ENCODE data around the gene ZNF710. TPM values are rescaled to one million over a fixed set of nuclear protein-coding genes. Genes with fewer than 3 reads are reported as not detected.

ZNF710 gene
- total and polyA plus RNA-seq, 9 of the 15 experiments (the other 6 are each of a cell fraction or from before 2014, with no cell fraction given), result 0.56 to 14.2 (median 5.2) TPM

GRCh38 chr15:90024406-90024805 is 23.3 kb downstream of the ZNF710 start:
- 0 out of 4 replicates have a peak overlapping the region, but pooled peaks of 1 of the 2 experiments have one; percentile 40 for H3K9ac ChIP-seq (ENCODE audit: insufficient read depth in 1 of 2, low read depth in 2 of 2, low read length in 2 of 2)
- no peaks in the 10 kb centered on the region for H3K79me2 ChIP-seq (ENCODE audit: control insufficient read depth, insufficient read depth, low read length)
- no TSS peak for BruUV-seq (replicated peaks)
- ATAC-seq, result no peak
- TF ChIP-seq ZNF217 (CRISPR knock-in tag; IDR thresholded peaks at IDR 0.05), result no peak
- no peak for TF ChIP-seq KDM4B (IDR thresholded peaks at IDR 0.05; ENCODE audit: borderline replicate concordance in 2 of 2, low read depth in 1 of 2)
- TF ChIP-seq RB1 (IDR thresholded peaks at IDR 0.05; ENCODE audit: low read depth), result no peak
- TF ChIP-seq TCF7 (IDR thresholded peaks at IDR 0.05; ENCODE audit: borderline replicate concordance), result no peak
- TF ChIP-seq TCF3 (CRISPR knock-in tag; IDR thresholded peaks at IDR 0.05), result no peak
- no peak for TF ChIP-seq NFATC3 (IDR thresholded peaks at IDR 0.05)
- no peak for TF ChIP-seq BCL6 (CRISPR knock-in tag; IDR thresholded peaks at IDR 0.05)
- no peak for TF ChIP-seq CREBBP (IDR thresholded peaks at IDR 0.05; ENCODE audit: low read depth, low read length)
- TF ChIP-seq ZBTB12 (CRISPR knock-in tag; IDR thresholded peaks at IDR 0.05), result no peak
- no peak for TF ChIP-seq BRD9 (IDR thresholded peaks at IDR 0.05; ENCODE audit: low read depth, partially characterized antibody)
- no peak for TF ChIP-seq RBM25 (IDR thresholded peaks at IDR 0.05; ENCODE audit: low read depth, low read length, severe bottlenecking)
- no peak for TF ChIP-seq ZNF263 (CRISPR knock-in tag; IDR thresholded peaks at IDR 0.05; ENCODE audit: borderline replicate concordance)
- H3K9me1 ChIP-seq (ENCODE audit: control insufficient read depth, insufficient read depth, low read length), result no peaks in the 10 kb centered on the region
- H3K9me3 ChIP-seq (replicated peaks; ENCODE audit: control insufficient read depth, insufficient read depth, low read depth, low read length), result no peaks in the 10 kb centered on the region
- H3K36me3 ChIP-seq (ENCODE audit: control insufficient read depth, insufficient read depth, low read length), result no peaks in the 10 kb centered on the region
- intact Hi-C loops (cut with micrococcal nuclease) (no loop called here), in situ Hi-C loops (cut with MboI) (no loop called here)
- no peak overlapping the region for H2AFZ ChIP-seq (ENCODE audit: low read depth, low read length)
- CTCF ChIA-PET (ENCODE audit: low intra/inter-chr PET ratio), result no interaction called here
- no peak overlapping the region for H3K4me2 ChIP-seq (ENCODE audit: insufficient read depth, low read length)
- no peaks in the 10 kb centered on the region; the same call in 1 of the 2 replicates for H4K20me1 ChIP-seq (replicated peaks; ENCODE audit: control insufficient read depth, insufficient read depth, low read length)
- 57% methylated on average over 4 of the region's 4 CpGs for WGBS (ENCODE audit: insufficient coverage, low coverage, missing lambda C conversion rate)
- H3K27ac ChIP-seq (ENCODE audit: extremely low read depth, low read depth, low read length), result no peak overlapping the region
- no peak overlapping the region for H3K4me3 ChIP-seq
- no peak for FAIRE-seq
- no peaks in the 10 kb centered on the region for H3K27me3 ChIP-seq (ENCODE audit: control insufficient read depth in 2 of 2, insufficient read depth in 2 of 2, low read length in 2 of 2)
- peaks cover 0 to 11% of the 10 kb centered on the region in 2 experiments; a peak in 3 of 5 replicates for H3K4me1 ChIP-seq (replicated peaks in 1 of 2; ENCODE audit: control insufficient read depth in 2 of 2, insufficient read depth in 2 of 2, low read length in 2 of 2)
- POLR2A ChIA-PET, result interaction anchor here (0.7 kb wide), 1 partner anchor 344 kb away, joined by 3 read pairs; no protein-coding TSS in a partner anchor
- no peak for DNase-seq (ENCODE audit: extremely low read depth in 1 of 4, low spot score in 3 of 4)

Measured in K562 (cell line).